ENCODE results near the gene DCANP1.

DCANP1 gene

DNA sequence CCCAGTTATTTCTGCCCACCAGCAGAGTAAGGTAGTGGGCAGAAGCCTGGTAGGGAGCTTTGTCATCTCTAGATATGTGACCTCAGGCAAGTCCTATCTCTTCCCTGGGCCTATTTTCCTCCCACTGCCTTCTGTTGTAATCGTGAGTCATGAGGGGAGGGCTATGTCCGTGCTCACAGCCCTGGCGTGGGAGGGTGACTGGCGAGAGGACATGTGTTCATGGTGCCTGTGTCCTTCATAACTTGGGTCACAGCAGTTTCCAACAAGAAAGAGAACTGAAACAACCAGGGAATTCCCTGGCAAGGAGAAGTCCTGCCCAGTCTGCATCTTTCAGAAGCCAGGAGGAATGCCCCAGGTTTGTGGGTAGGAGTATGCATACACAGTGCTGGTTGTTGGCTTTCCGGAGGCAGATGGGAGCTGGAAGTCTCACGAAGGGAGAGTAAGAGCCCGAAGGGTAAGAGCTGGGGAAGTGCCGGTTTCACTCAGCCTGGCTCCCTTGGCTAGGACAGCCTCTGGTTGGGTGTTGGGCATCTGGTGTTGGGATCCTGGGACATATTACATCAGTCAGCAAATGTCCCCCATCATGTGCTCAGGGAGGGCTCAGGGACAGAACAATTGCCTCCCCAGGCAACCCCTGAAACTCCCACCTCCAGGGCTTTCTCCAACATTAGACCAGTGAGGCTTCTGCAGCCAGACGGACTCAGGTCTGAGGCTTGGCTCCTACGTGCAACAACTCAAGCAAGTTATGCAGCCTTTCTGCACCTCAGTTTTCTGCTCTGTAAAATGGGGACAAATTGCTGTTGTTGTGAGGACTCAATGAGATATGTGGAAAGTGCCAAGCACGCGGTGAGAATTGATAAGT, 9.3 kb upstream of the DCANP1 start:
- Histone ChIP-seq H3K9ac (ENCODE audit: low read depth in 1 of 2, low read length in 2 of 2) (no peak overlapping the region), H3K36me3 (ENCODE audit: control insufficient read depth in 2 of 2, insufficient read depth in 2 of 2, low read length in 2 of 2) (no peaks in the 10 kb centered on the region), H3K9me3 (ENCODE audit: control insufficient read depth in 2 of 2, low read length in 2 of 2) (no peaks in the 10 kb centered on the region), H3K4me3 (ENCODE audit: low read length in 2 of 2) (no peak overlapping the region), H3K4me1 (ENCODE audit: control insufficient read depth in 2 of 2, insufficient read depth in 2 of 2, low read length in 2 of 2) (peaks cover 2 to 11% of the 10 kb centered on the region in 2 donors), H3K27me3 (ENCODE audit: control insufficient read depth in 2 of 2, insufficient read depth in 2 of 2, low read length in 2 of 2) (no peaks in the 10 kb centered on the region), H3K27ac (ENCODE audit: low read depth in 2 of 2, low read length in 2 of 2) (peak overlapping the region in 1 of 2 donors; percentile 11)

DNA sequence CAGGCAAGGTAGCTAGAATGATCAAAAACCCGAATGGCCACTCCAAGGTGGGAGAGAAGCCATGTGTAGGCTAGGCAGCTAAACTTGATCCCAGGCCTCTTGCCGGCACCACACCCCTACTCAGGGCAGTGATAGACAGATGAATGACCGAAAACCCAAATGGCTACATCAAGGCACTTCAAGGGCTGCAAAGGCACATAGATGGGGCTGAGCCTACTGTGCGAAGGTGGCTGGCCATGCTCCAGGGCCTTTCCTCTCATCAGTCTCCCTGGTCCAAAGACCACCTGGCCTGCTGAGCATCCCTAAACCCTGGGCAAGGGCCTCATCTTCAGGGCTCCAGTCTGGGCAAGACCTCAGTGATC, 8.7 kb upstream of the DCANP1 start:
- Histone ChIP-seq H3K27me3 (ENCODE audit: control insufficient read depth in 2 of 2, insufficient read depth in 2 of 2, low read length in 2 of 2) (no peaks in the 10 kb centered on the region), H3K36me3 (ENCODE audit: control insufficient read depth in 2 of 2, insufficient read depth in 2 of 2, low read length in 2 of 2) (no peaks in the 10 kb centered on the region), H3K4me1 (ENCODE audit: control insufficient read depth in 2 of 2, insufficient read depth in 2 of 2, low read length in 2 of 2) (peaks cover 2 to 11% of the 10 kb centered on the region in 2 donors), H3K9ac (ENCODE audit: low read depth in 1 of 2, low read length in 2 of 2) (no peak overlapping the region), H3K27ac (ENCODE audit: low read depth in 2 of 2, low read length in 2 of 2) (peak overlapping the region in 1 of 2 donors; percentile 11), H3K9me3 (ENCODE audit: control insufficient read depth in 2 of 2, low read length in 2 of 2) (no peaks in the 10 kb centered on the region), H3K4me3 (ENCODE audit: low read length in 2 of 2) (no peak overlapping the region)

DNA sequence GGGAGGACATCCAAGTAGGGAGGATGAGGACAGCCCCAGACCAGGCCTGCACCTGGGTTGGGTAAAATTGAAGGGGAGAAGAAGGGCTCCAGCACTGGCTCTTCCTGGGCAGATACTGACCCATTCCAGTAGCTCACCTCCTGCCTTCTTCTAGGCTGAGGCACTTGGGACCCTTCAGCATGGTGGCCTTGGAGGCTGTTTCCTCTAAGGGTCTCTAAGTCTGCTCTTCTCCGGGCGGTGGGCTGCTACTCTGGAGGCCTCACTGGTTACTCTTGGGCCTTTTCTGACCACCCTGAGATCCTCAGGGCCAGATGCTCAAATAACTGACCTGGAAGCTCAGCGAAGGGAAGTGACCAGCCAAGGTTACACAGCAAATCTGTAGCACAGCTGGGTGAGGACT, 7.8 kb upstream of the DCANP1 start:
- Histone ChIP-seq H3K9me3 (ENCODE audit: control insufficient read depth in 2 of 2, low read length in 2 of 2) (no peaks in the 10 kb centered on the region), H3K36me3 (ENCODE audit: control insufficient read depth in 2 of 2, insufficient read depth in 2 of 2, low read length in 2 of 2) (no peaks in the 10 kb centered on the region), H3K9ac (ENCODE audit: low read depth in 1 of 2, low read length in 2 of 2) (no peak overlapping the region), H3K4me3 (ENCODE audit: low read length in 2 of 2) (no peak overlapping the region), H3K27me3 (ENCODE audit: control insufficient read depth in 2 of 2, insufficient read depth in 2 of 2, low read length in 2 of 2) (no peaks in the 10 kb centered on the region), H3K27ac (ENCODE audit: low read depth in 2 of 2, low read length in 2 of 2) (no peak overlapping the region), H3K4me1 (ENCODE audit: control insufficient read depth in 2 of 2, insufficient read depth in 2 of 2, low read length in 2 of 2) (peaks cover 2 to 11% of the 10 kb centered on the region in 2 donors)

DNA sequence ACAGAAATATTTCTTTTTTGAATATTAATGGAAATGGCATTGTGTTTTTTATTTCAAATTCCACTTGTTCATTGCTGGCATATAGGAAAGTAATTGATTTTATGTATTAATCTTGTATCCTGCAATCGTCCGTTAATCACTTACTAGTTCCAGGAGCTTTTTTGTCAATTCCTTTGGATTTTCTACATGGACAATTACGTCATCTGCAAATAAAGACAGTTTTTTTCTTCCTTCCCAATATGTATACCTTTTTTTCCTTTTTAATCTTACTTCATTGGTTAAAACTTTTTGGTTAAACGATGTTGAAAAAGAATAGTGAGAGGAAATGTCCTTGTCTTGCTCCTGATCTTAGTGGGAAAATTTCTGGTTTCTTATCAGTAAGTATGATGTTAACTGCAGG, 6.5 kb upstream of the DCANP1 start:
- Histone ChIP-seq H3K27ac (ENCODE audit: low read depth in 2 of 2, low read length in 2 of 2) (no peak overlapping the region), H3K9ac (ENCODE audit: low read depth in 1 of 2, low read length in 2 of 2) (no peak overlapping the region), H3K9me3 (ENCODE audit: control insufficient read depth in 2 of 2, low read length in 2 of 2) (no peaks in the 10 kb centered on the region), H3K4me1 (ENCODE audit: control insufficient read depth in 2 of 2, insufficient read depth in 2 of 2, low read length in 2 of 2) (peaks cover 0 to 4% of the 10 kb centered on the region in 2 donors), H3K4me3 (ENCODE audit: low read length in 2 of 2) (no peak overlapping the region), H3K36me3 (ENCODE audit: control insufficient read depth in 2 of 2, insufficient read depth in 2 of 2, low read length in 2 of 2) (no peaks in the 10 kb centered on the region), H3K27me3 (ENCODE audit: control insufficient read depth in 2 of 2, insufficient read depth in 2 of 2, low read length in 2 of 2) (no peaks in the 10 kb centered on the region)

DNA sequence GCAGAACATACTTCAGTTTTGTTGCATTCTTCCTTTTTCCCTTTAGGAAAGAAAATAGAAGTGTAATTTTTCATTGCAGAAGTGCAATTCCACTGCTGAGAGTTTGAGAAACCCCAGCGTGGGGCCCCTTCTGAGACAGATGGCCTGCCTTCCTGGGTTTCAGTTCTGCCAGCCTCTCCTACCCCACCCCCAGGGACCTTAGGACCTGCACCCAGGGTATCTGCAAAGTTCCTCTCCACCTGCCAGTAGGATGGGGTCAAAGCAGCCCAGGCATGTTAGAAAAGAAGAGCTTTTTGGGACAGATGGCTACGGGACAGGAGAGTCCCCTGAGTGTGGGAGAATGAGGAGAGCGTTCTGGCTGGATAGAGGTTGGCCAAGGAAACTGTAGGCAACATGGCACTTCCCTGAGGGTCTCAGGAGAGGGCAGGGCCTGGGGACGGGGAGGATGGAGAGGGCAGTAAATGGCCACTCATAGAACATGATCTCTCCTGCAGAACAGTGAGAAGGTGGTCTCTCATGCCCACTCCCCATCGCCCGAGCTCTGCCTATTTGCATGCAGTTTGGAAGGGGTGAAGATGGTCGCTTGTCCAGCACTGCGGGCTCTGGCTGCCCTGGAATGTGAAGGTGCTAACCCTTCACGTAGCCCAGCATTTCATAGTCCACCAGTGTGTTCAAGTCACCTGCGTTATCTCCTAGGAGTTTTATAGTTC, 5.3 kb upstream of the DCANP1 start, which contains the start of gene TIFAB:
TIFAB (minus strand) TSS at position 31 of the 710 bp plus-strand sequence. CDS start 2,412 bp downstream, outside the sequence.
- Histone ChIP-seq H3K9ac (ENCODE audit: low read depth in 1 of 2, low read length in 2 of 2) (no peak within 1 kb of the TSS), H3K4me3 (ENCODE audit: low read length in 2 of 2) (peak within 1 kb of the TSS in 1 of 2 donors; percentile 1), H3K27ac (ENCODE audit: low read depth in 2 of 2, low read length in 2 of 2) (no peak within 1 kb of the TSS), H3K4me1 (ENCODE audit: control insufficient read depth in 2 of 2, insufficient read depth in 2 of 2, low read length in 2 of 2) (peaks cover 0 to 3% of the 10 kb centered on the region in 2 donors), H3K9me3 (ENCODE audit: control insufficient read depth in 2 of 2, low read length in 2 of 2) (no peaks in the 10 kb centered on the region), H3K27me3 (ENCODE audit: control insufficient read depth in 2 of 2, insufficient read depth in 2 of 2, low read length in 2 of 2) (peaks cover 0 to 3% of the 10 kb centered on the region in 2 donors), H3K36me3 (ENCODE audit: control insufficient read depth in 2 of 2, insufficient read depth in 2 of 2, low read length in 2 of 2) (no peaks in the 10 kb centered on the region)

DNA sequence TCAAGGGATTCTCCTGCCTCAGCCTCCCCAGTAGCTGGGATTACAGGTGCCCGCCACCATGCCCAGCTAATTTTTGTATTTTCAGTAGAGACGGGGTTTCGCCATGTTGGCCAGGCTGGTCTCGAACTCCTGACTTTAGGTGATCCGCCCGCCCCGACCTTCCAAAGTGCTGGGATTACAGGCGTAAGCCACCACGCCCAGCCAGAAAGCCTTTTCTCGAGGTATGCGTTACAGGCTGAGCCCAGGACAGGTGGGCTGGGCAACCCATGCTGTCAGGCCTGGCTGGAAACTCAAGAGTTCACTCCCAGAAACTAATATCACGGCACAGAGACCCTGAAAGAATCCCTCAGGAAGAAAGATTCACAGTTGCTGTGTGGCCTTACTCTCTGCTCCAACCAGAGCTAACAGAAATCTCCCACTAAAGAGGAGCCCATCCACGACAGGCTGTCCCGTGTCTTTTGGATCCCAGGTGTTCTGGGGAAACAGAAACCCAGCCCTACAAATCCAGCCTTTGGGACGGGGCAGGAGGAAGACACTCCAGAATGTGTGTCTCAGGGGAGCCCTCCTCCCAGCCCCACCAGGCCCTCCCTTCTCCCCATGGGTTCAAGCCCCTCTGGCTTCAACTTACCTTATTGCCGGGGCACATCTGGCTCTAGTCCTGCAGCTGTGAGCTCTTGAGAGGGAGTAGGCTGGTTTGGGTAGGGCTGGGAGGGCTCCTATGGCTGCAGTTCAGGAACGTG, 4.6 kb upstream of the DCANP1 start:
- peaks cover 0 to 3% of the 10 kb centered on the region in 2 donors for H3K27me3 ChIP-seq (ENCODE audit: control insufficient read depth in 2 of 2, insufficient read depth in 2 of 2, low read length in 2 of 2)
- H3K36me3 ChIP-seq (ENCODE audit: control insufficient read depth in 2 of 2, insufficient read depth in 2 of 2, low read length in 2 of 2), result no peaks in the 10 kb centered on the region
- no peak overlapping the region for H3K9ac ChIP-seq (ENCODE audit: low read depth in 1 of 2, low read length in 2 of 2)

DNA sequence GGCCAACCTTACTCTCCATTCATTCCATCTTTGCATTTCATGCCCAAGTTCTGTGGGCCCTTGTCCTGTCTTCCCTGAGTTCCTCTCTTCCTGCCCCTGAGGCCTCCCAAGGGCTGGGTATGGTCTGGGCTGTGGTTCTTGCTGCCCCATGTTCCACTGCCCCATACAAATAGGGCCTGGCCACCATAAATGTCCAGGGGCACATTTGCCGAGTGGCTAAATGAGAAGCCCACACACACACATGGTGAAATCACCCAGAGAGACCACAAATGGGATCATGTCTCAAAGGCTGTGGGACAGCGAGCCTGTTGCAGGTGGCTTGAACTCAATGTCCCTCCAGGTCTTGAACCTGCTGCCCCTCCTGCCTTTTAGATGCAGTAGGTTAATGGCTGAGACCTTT, 3.8 kb upstream of the DCANP1 start:
- H3K36me3 ChIP-seq (ENCODE audit: control insufficient read depth in 2 of 2, insufficient read depth in 2 of 2, low read length in 2 of 2), result no peaks in the 10 kb centered on the region
- peaks cover 0 to 3% of the 10 kb centered on the region in 2 donors for H3K4me1 ChIP-seq (ENCODE audit: control insufficient read depth in 2 of 2, insufficient read depth in 2 of 2, low read length in 2 of 2)
- H3K27me3 ChIP-seq (ENCODE audit: control insufficient read depth in 2 of 2, insufficient read depth in 2 of 2, low read length in 2 of 2), result peaks cover 0 to 3% of the 10 kb centered on the region in 2 donors
- peak overlapping the region in 1 of 2 donors; percentile 1 for H3K4me3 ChIP-seq (ENCODE audit: low read length in 2 of 2)
- no peaks in the 10 kb centered on the region for H3K9me3 ChIP-seq (ENCODE audit: control insufficient read depth in 2 of 2, low read length in 2 of 2)
- H3K9ac ChIP-seq (ENCODE audit: low read depth in 1 of 2, low read length in 2 of 2), result no peak overlapping the region
- no peak overlapping the region for H3K27ac ChIP-seq (ENCODE audit: low read depth in 2 of 2, low read length in 2 of 2)

More for the DNA sequence above, 4.6 kb upstream of the DCANP1 start:
- Histone ChIP-seq H3K27ac (ENCODE audit: low read depth in 2 of 2, low read length in 2 of 2) (no peak overlapping the region), H3K4me3 (ENCODE audit: low read length in 2 of 2) (no peak overlapping the region), H3K4me1 (ENCODE audit: control insufficient read depth in 2 of 2, insufficient read depth in 2 of 2, low read length in 2 of 2) (peaks cover 0 to 3% of the 10 kb centered on the region in 2 donors), H3K9me3 (ENCODE audit: control insufficient read depth in 2 of 2, low read length in 2 of 2) (no peaks in the 10 kb centered on the region)

DNA sequence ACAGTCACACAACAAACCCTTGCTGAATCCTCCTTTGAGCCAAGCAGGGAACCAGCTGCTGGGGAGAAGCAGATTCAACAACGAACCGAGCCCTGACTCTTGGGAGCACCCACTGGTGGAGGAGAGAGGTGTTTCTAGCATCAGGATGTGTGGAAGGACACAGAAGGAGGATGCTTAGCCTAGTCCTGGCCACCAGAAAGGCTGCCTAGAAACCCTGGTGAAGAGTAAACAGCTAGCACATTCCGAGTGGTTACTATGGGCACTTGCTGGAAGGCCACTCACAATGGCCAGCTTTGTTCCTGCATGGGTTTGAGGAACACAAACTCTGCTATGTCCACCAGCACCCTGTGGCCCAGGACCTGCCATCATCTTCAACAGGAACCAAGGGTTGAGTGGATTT, 3.2 kb upstream of the DCANP1 start:
- no peaks in the 10 kb centered on the region for H3K9me3 ChIP-seq (ENCODE audit: control insufficient read depth in 2 of 2, low read length in 2 of 2)
- no peak overlapping the region for H3K9ac ChIP-seq (ENCODE audit: low read depth in 1 of 2, low read length in 2 of 2)
- H3K4me3 ChIP-seq (ENCODE audit: low read length in 2 of 2), result no peak overlapping the region
- no peaks in the 10 kb centered on the region for H3K36me3 ChIP-seq (ENCODE audit: control insufficient read depth in 2 of 2, insufficient read depth in 2 of 2, low read length in 2 of 2)
- peaks cover 0 to 3% of the 10 kb centered on the region in 2 donors for H3K4me1 ChIP-seq (ENCODE audit: control insufficient read depth in 2 of 2, insufficient read depth in 2 of 2, low read length in 2 of 2)
- peaks cover 0 to 3% of the 10 kb centered on the region in 2 donors for H3K27me3 ChIP-seq (ENCODE audit: control insufficient read depth in 2 of 2, insufficient read depth in 2 of 2, low read length in 2 of 2)
- no peak overlapping the region for H3K27ac ChIP-seq (ENCODE audit: low read depth in 2 of 2, low read length in 2 of 2)

DNA sequence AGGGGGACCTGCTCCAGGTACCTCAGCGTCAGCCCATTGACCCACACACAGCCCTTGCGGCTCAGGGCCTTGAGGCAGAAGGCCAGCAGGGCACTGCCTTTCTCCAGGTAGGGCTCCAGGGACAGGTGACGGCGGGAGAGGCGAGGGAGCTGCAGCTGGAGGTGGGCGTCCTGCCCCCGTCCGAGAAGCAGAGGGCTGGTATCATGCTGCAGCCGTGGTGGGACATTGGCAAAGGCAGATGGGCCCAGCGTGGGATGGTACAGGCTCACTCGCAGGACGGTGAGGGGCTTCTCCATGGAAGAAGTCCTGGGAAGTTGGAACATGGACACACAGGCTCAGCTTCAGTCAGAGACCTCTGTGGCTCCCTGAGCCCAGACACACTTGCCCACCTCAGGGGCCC, 2.5 kb upstream of the DCANP1 start:
- no peaks in the 10 kb centered on the region for H3K9me3 ChIP-seq (ENCODE audit: control insufficient read depth in 2 of 2, low read length in 2 of 2)
- no peak overlapping the region for H3K27ac ChIP-seq (ENCODE audit: low read depth in 2 of 2, low read length in 2 of 2)
- no peaks in the 10 kb centered on the region for H3K36me3 ChIP-seq (ENCODE audit: control insufficient read depth in 2 of 2, insufficient read depth in 2 of 2, low read length in 2 of 2)
- H3K4me1 ChIP-seq (ENCODE audit: control insufficient read depth in 2 of 2, insufficient read depth in 2 of 2, low read length in 2 of 2), result peaks cover 0 to 3% of the 10 kb centered on the region in 2 donors
- H3K9ac ChIP-seq (ENCODE audit: low read depth in 1 of 2, low read length in 2 of 2), result no peak overlapping the region
- H3K4me3 ChIP-seq (ENCODE audit: low read length in 2 of 2), result no peak overlapping the region
- H3K27me3 ChIP-seq (ENCODE audit: control insufficient read depth in 2 of 2, insufficient read depth in 2 of 2, low read length in 2 of 2), result peaks cover 0 to 3% of the 10 kb centered on the region in 2 donors

All from mucosa of rectum (tissue), 2 donors.